ENCODE results near the gene NR5A2.

NR5A2 gene

DNA sequence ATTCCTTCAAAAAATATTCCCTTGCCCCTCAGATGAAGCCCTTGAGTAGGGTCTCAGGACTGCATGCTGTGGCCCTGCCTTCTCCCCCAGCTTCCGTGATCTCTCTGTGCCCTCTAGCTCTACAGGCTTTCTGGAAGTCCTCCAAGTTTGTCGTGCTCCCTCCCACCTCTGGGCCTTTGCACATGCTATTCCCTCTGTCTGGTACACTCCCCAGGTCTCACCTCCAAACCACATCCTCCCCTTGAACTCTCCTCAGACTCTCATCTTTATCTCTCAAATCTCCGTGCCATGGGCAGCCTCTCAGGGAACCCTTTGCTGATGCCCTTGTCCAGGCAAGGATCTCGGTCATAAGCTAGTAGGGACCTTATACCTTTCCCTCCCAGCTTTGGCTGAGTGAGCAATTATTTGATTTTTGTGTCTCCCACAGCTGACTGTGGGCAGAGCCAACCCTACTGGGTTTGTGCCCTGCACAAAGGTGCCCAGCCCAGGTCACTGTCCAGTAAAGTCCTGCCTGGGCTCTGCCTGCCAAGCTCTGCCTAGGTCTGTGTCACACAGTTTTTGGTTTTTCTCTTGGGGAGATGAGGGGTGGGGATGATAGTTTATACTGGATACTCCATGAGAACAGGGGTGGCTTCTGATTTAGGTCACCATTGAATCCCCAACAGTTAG lies 194.2 kb downstream of the NR5A2 start:
- TF ChIP-seq POLR2AphosphoS5 (IDR thresholded peaks at IDR 0.05; ENCODE audit: low read depth, low read length) (no peak), FOXP2 (optimal IDR thresholded peaks at IDR 0.05; ENCODE audit: borderline replicate concordance, extremely low read depth, extremely low read length, insufficient read depth) (no peak), SIN3A (IDR thresholded peaks at IDR 0.05; ENCODE audit: borderline replicate concordance, insufficient read depth, low read length) (no peak), TAF1 (IDR thresholded peaks at IDR 0.05; ENCODE audit: borderline replicate concordance, insufficient read depth, low read length) (no peak)
- TF ChIP-seq, protein P1, sequence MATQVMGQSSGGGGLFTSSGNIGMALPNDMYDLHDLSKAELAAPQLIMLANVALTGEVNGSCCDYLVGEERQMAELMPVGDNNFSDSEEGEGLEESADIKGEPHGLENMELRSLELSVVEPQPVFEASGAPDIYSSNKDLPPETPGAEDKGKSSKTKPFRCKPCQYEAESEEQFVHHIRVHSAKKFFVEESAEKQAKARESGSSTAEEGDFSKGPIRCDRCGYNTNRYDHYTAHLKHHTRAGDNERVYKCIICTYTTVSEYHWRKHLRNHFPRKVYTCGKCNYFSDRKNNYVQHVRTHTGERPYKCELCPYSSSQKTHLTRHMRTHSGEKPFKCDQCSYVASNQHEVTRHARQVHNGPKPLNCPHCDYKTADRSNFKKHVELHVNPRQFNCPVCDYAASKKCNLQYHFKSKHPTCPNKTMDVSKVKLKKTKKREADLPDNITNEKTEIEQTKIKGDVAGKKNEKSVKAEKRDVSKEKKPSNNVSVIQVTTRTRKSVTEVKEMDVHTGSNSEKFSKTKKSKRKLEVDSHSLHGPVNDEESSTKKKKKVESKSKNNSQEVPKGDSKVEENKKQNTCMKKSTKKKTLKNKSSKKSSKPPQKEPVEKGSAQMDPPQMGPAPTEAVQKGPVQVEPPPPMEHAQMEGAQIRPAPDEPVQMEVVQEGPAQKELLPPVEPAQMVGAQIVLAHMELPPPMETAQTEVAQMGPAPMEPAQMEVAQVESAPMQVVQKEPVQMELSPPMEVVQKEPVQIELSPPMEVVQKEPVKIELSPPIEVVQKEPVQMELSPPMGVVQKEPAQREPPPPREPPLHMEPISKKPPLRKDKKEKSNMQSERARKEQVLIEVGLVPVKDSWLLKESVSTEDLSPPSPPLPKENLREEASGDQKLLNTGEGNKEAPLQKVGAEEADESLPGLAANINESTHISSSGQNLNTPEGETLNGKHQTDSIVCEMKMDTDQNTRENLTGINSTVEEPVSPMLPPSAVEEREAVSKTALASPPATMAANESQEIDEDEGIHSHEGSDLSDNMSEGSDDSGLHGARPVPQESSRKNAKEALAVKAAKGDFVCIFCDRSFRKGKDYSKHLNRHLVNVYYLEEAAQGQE (IDR thresholded peaks at IDR 0.05; ENCODE audit: insufficient read depth in 1 of 2, low read depth in 2 of 2, low read length in 2 of 2), result no peak

- TF ChIP-seq SIN3A (IDR thresholded peaks at IDR 0.05; ENCODE audit: borderline replicate concordance, insufficient read depth, low read length) (no peak), FOXP2 (optimal IDR thresholded peaks at IDR 0.05; ENCODE audit: borderline replicate concordance, extremely low read depth, extremely low read length, insufficient read depth) (no peak), TAF1 (IDR thresholded peaks at IDR 0.05; ENCODE audit: borderline replicate concordance, insufficient read depth, low read length) (no peak), POLR2AphosphoS5 (IDR thresholded peaks at IDR 0.05; ENCODE audit: low read depth, low read length) (no peak)
- TF ChIP-seq, protein P1 (IDR thresholded peaks at IDR 0.05; ENCODE audit: insufficient read depth in 1 of 2, low read depth in 2 of 2, low read length in 2 of 2), result no peak
Observed at GRCh38 chr1:200223207-200223606, 195.7 kb downstream of the NR5A2 start.

DNA sequence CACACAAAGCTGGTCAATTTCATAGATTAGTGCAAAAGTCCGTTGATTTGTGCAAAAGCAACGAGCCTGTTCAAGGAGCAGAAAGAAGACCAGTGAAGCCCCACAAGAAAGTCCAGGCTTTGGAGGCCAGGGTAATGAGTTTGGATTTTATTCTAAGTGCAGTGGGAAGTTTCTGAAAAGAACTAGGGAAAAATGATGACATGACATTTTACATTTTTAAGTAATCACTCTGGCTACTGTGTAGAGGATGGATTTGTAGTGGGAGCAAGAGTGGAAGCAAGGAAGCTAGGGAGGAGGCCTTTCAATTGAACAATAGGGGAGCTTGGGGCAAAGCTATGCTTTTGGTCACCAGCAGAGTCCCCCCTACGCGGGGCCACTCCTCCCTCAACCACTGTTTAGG lies 196.1 kb downstream of the NR5A2 start:
- TF ChIP-seq, protein P1 (IDR thresholded peaks at IDR 0.05; ENCODE audit: insufficient read depth in 1 of 2, low read depth in 2 of 2, low read length in 2 of 2), result no peak
- TF ChIP-seq POLR2AphosphoS5 (IDR thresholded peaks at IDR 0.05; ENCODE audit: low read depth, low read length), result no peak
- no peak for TF ChIP-seq FOXP2 (optimal IDR thresholded peaks at IDR 0.05; ENCODE audit: borderline replicate concordance, extremely low read depth, extremely low read length, insufficient read depth)
- TF ChIP-seq SIN3A (IDR thresholded peaks at IDR 0.05; ENCODE audit: borderline replicate concordance, insufficient read depth, low read length), result no peak
- no peak for TF ChIP-seq TAF1 (IDR thresholded peaks at IDR 0.05; ENCODE audit: borderline replicate concordance, insufficient read depth, low read length)

- TF ChIP-seq TAF1 (IDR thresholded peaks at IDR 0.05; ENCODE audit: borderline replicate concordance, insufficient read depth, low read length) (no peak), SIN3A (IDR thresholded peaks at IDR 0.05; ENCODE audit: borderline replicate concordance, insufficient read depth, low read length) (no peak), POLR2AphosphoS5 (IDR thresholded peaks at IDR 0.05; ENCODE audit: low read depth, low read length) (no peak), FOXP2 (optimal IDR thresholded peaks at IDR 0.05; ENCODE audit: borderline replicate concordance, extremely low read depth, extremely low read length, insufficient read depth) (no peak)
- TF ChIP-seq, protein P1 (IDR thresholded peaks at IDR 0.05; ENCODE audit: insufficient read depth in 1 of 2, low read depth in 2 of 2, low read length in 2 of 2), result no peak
Observed at GRCh38 chr1:200224315-200224714, 196.8 kb downstream of the NR5A2 start.

Data from PFSK-1 (cell line).